ENCODE measurements around the gene FAM20B. TPM values are rescaled to one million over a fixed set of nuclear protein-coding genes. Genes with fewer than 3 reads are reported as not detected.

The FAM20B gene
- total and polyA plus RNA-seq, 2 experiments from 2014 or later, result 5.3 to 22.5 TPM

GRCh38 chr1:179094818-179095217 lies 69.1 kb downstream of the FAM20B start:
- peaks cover 16% of the 10 kb centered on the region; the same call in 1 of the 2 replicates for H3K36me3 ChIP-seq (ENCODE audit: insufficient read depth)
- Mint-ChIP-seq H3K36me3 (ENCODE audit: low read depth) (peaks cover 62% of the 10 kb centered on the region), H3K27me3 (ENCODE audit: insufficient read depth, low read depth, poor library complexity) (peaks cover under 1% of the 10 kb centered on the region), H3K4me3 (no peak overlapping the region), H3K27ac (no peak overlapping the region; the same call in 1 of the 2 replicates), H3K9me3 (no peaks in the 10 kb centered on the region), H3K4me1 (peaks cover 14% of the 10 kb centered on the region)
- H3K27me3 ChIP-seq (ENCODE audit: insufficient read depth), result no peaks in the 10 kb centered on the region
- no peak overlapping the region for H3K4me2 ChIP-seq
- H3K4me3 ChIP-seq, result no peak overlapping the region
- H3F3A ChIP-seq (replicated peaks; ENCODE audit: low read depth), result no peaks in the 10 kb centered on the region
- 0 out of 2 replicates have a peak, but pooled peaks cover 3% of the 10 kb centered on the region for H3K79me2 ChIP-seq (replicated peaks; ENCODE audit: insufficient read depth)
- ATAC-seq, result no peak
- TF ChIP-seq EZH2phosphoT487 (IDR thresholded peaks at IDR 0.05; ENCODE audit: unreplicated experiment), result no peak
- H2AFZ ChIP-seq, result no peak overlapping the region
- H3K9me2 ChIP-seq (ENCODE audit: insufficient read depth), result 0 out of 2 replicates have a peak, but pooled peaks cover 4% of the 10 kb centered on the region
- peaks cover 8% of the 10 kb centered on the region; the same call in 1 of the 2 replicates for H3K4me1 ChIP-seq (ENCODE audit: insufficient read depth)
- DNase-seq (ENCODE audit: low spot score), result no peak
- no peak overlapping the region for H3K27ac ChIP-seq (ENCODE audit: low read depth)
- no peaks in the 10 kb centered on the region; the same call in 1 of the 2 replicates for H4K20me1 ChIP-seq (replicated peaks; ENCODE audit: insufficient read depth)

- Histone ChIP-seq H2AFZ (no peak overlapping the region), H3K4me3 (no peak overlapping the region), H3K79me2 (replicated peaks; ENCODE audit: insufficient read depth) (0 out of 2 replicates have a peak, but pooled peaks cover 1% of the 10 kb centered on the region), H3K4me1 (ENCODE audit: insufficient read depth) (peaks cover 8% of the 10 kb centered on the region; the same call in 1 of the 2 replicates), H3K4me2 (no peak overlapping the region), H3K27me3 (ENCODE audit: insufficient read depth) (no peaks in the 10 kb centered on the region), H3K9me2 (ENCODE audit: insufficient read depth) (0 out of 2 replicates have a peak, but pooled peaks cover 4% of the 10 kb centered on the region), H3F3A (replicated peaks; ENCODE audit: low read depth) (no peaks in the 10 kb centered on the region), H3K27ac (ENCODE audit: low read depth) (no peak overlapping the region), H3K36me3 (ENCODE audit: insufficient read depth) (peaks cover 16% of the 10 kb centered on the region; the same call in 1 of the 2 replicates), H4K20me1 (replicated peaks; ENCODE audit: insufficient read depth) (no peaks in the 10 kb centered on the region; the same call in 1 of the 2 replicates)
- Mint-ChIP-seq H3K9me3 (no peaks in the 10 kb centered on the region), H3K27me3 (ENCODE audit: insufficient read depth, low read depth, poor library complexity) (no peaks in the 10 kb centered on the region), H3K4me3 (no peak overlapping the region), H3K4me1 (peaks cover 12% of the 10 kb centered on the region), H3K36me3 (ENCODE audit: low read depth) (peaks cover 59% of the 10 kb centered on the region), H3K27ac (no peak overlapping the region)
- TF ChIP-seq ETS1 (IDR thresholded peaks at IDR 0.05) (no peak), EZH2 (IDR thresholded peaks at IDR 0.05; ENCODE audit: low read depth, unreplicated experiment) (no peak), JUNB (IDR thresholded peaks at IDR 0.05; ENCODE audit: unreplicated experiment) (no peak), ZNF331 (CRISPR knock-in tag; IDR thresholded peaks at IDR 0.05; ENCODE audit: low read depth) (no peak), REST (IDR thresholded peaks at IDR 0.05; ENCODE audit: unreplicated experiment) (no peak), POLR2AphosphoS5 (IDR thresholded peaks at IDR 0.05; ENCODE audit: low read depth) (no peak), ZNF114 (CRISPR knock-in tag; IDR thresholded peaks at IDR 0.05) (no peak)
- DNase-seq (ENCODE audit: low spot score) (no peak), ATAC-seq (no peak)
Observed at GRCh38 chr1:179095377-179095776, 69.7 kb downstream of the FAM20B start.

Measured in GM23338 (cell line).